Ovary (tissue), 9 donors: Measurements from ENCODE around the gene PLEKHS1. TPM values are rescaled to one million over a fixed set of nuclear protein-coding genes. Genes with fewer than 3 reads are reported as not detected.
"Not testable (repeated sequence)": the region's sequence is repeated elsewhere in the genome, so short reads cannot be mapped to it uniquely, and the experiment has no call there.

Experiments
- DNase-seq, 5 donors: peaks; one replicate each; pipeline ENCODE4 v3.0.0-alpha.2; 2019 to 2020
- H3K27ac ChIP-seq, 2 donors: fragments of 200-600 bp; one replicate each; pipeline versions ENCODE4 v1.5.1 to v1.8.0; 2019 to 2022
- H3K27me3 ChIP-seq: fragments of 200-600 bp; one replicate; pipeline ENCODE4 v1.8.0; 2022
- H3K36me3 ChIP-seq: fragments of 200-600 bp; sonication (generic); one replicate; pipeline ENCODE4 v1.5.1; 2019
- H3K4me1 ChIP-seq: one replicate; pipeline ENCODE4 v1.8.1; 2013; ENCODE audit warnings: mild to moderate bottlenecking, moderate library complexity; ENCODE audit not compliant: insufficient read depth
- H3K4me3 ChIP-seq: fragments of 200-600 bp; sonication (generic); one replicate; pipeline ENCODE4 v1.5.1; 2017
- H3K9me3 ChIP-seq, 2 donors: fragments of 200-600 bp in 1 of 2; sonication (generic) in 1 of 2; one replicate each; pipeline versions ENCODE4 v1.5.1 to v1.8.1; 2013 to 2019; ENCODE audit warnings: mild to moderate bottlenecking in 1 of 2, moderate library complexity in 1 of 2
- CTCF ChIP-seq, 3 donors: fragments of 450-650 bp in 2 of 3; fragments of 200-600 bp in 1 of 3; IDR thresholded peaks; one replicate each; pipeline versions ENCODE4 v1.5.1 to v1.8.0; 2016 to 2022; ENCODE audit warnings: antibody characterized with exemption in 3 of 3, mild to moderate bottlenecking in 1 of 3
- EP300 ChIP-seq: sonication (generic); formaldehyde crosslinking; IDR thresholded peaks from one replicate; pipeline ENCODE4 v1.6.1; 2017; ENCODE audit warnings: antibody characterized with exemption
- POLR2A ChIP-seq: fragments of 450-650 bp; IDR thresholded peaks from one replicate; pipeline ENCODE4 v1.6.1; 2017; ENCODE audit warnings: antibody characterized with exemption, mild to moderate bottlenecking, moderate library complexity
- WGBS, 3 donors: extraction: QIAGEN DNeasy Blood & Tissue Kit in 1 of 3; methylation state at CpG; one replicate each; pipeline versions ENCODE4 v1.1.5 to v1.1.7; 2013 to 2017; 5-methylcytosine and 5-hydroxymethylcytosine counted together
- intact Hi-C, 4 donors: fragments of 100-400 bp; cut with DNase I; formaldehyde crosslinking; loops; one replicate each; pipeline versions ENCODE4 v1.11.0 to v1.15.1; 2022 to 2023
- polyA plus RNA-seq, 2 donors: library from polyadenylated mRNA; stranded (reverse); fragments of 200-250 nt in 1 of 2; fragments of 350-450 nt in 1 of 2; fragmentation: Illumina TruSeq in 1 of 2; extraction: RNeasy Lipid Tissue Mini Kit (QIAGEN cat#74804) in 1 of 2; gene quantifications; one replicate each; pipeline ENCODE4 v1.2.3, GENCODE V29; 2013 to 2014
- total RNA-seq, 7 donors: library from RNA; depleted of rRNA in 2 of 7; stranded (reverse); fragments of >200 nt in 2 of 7; fragmentation: NEBNext Ultra II Directional in 3 of 7; extraction: Animal tissue kit (Norgen Biotek cat#: 25700) in 3 of 7; gene quantifications; one replicate each; pipeline versions ENCODE4 v1.1.0 to v1.2.4, GENCODE V29; 2016 to 2023
- donor health status: DM: no; HTN: no; CAD: no; lungs with moderate emphysema.
- donor health status: DM: no; HTN: no; CAD: no.
- donor health status: Bipolar disorder and iron deficiency.
- donor health status: DM: yes; HTN: yes; CAD: no.
- donor health status: DM: no; HTN: no; CAD: no.
- donor health status: DM: yes; HTN: yes; CAD: no.

The PLEKHS1 gene
- total and polyA plus RNA-seq, 9 donors: 0.01 to 5.7 (median 0.15) TPM; not detected in 2

- Histone ChIP-seq H3K4me1 (no peaks in the 10 kb centered on the region), H3K9me3 (no peaks in the 10 kb centered on the region), H3K36me3 (no peaks in the 10 kb centered on the region), H3K4me3 (no peak overlapping the region), H3K27ac (no peak overlapping the region), H3K27me3 (no peaks in the 10 kb centered on the region)
- intact Hi-C loops: no loop called here
- DNase-seq: no peak
- no peak for TF ChIP-seq EP300
- no peak for TF ChIP-seq CTCF (IDR thresholded peaks at IDR 0.05)
- no peak for TF ChIP-seq POLR2A
- WGBS, 3 donors: 93 to 96% (median 96%) methylated on average over 4 of the region's 4 CpGs
Observed at GRCh38 chr10:113806503-113806902, 55.0 kb downstream of the PLEKHS1 start.

- no peaks in the 10 kb centered on the region for H3K9me3 ChIP-seq
- no peaks in the 10 kb centered on the region for H3K4me1 ChIP-seq
- no peaks in the 10 kb centered on the region for H3K27me3 ChIP-seq
- WGBS, 3 donors: 71 to 81% (median 76%) methylated on average over 3 of the region's 3 CpGs
- no peak for DNase-seq
- TF ChIP-seq EP300: no peak
- no peak overlapping the region for H3K4me3 ChIP-seq
- intact Hi-C loops: no loop called here
- no peak overlapping the region for H3K27ac ChIP-seq
- no peaks in the 10 kb centered on the region for H3K36me3 ChIP-seq
Observed at GRCh38 chr10:113808168-113808567, 56.7 kb downstream of the PLEKHS1 start.

- 76 to 87% (median 84%) methylated on average over 1 of the region's 1 CpG for WGBS, 3 donors
- intact Hi-C loops, H3K27ac ChIP-seq, DNase-seq, H3K4me1 ChIP-seq, H3K27me3 ChIP-seq, H3K4me3 ChIP-seq, H3K36me3 ChIP-seq, H3K9me3 ChIP-seq: not testable (repeated sequence)
Observed at GRCh38 chr10:113814700-113815099, 63.2 kb downstream of the PLEKHS1 start.

- H3K4me1 ChIP-seq: no peaks in the 10 kb centered on the region
- TF ChIP-seq CTCF (IDR thresholded peaks at IDR 0.05): no peak
- TF ChIP-seq POLR2A: no peak
- TF ChIP-seq EP300: no peak
- intact Hi-C loops: no loop called here
- no peak for DNase-seq
- no peaks in the 10 kb centered on the region for H3K36me3 ChIP-seq
- no peak overlapping the region for H3K27ac ChIP-seq
- H3K27me3 ChIP-seq: no peaks in the 10 kb centered on the region
- H3K9me3 ChIP-seq: no peaks in the 10 kb centered on the region
- 84 to 90% (median 87%) methylated on average over 4 of the region's 4 CpGs for WGBS, 3 donors
- no peak overlapping the region for H3K4me3 ChIP-seq
Observed at GRCh38 chr10:113819989-113820388, 68.5 kb downstream of the PLEKHS1 start.

GRCh38 chr10:113820507-113820906 lies 69.0 kb downstream of the PLEKHS1 start:
- H3K27me3 ChIP-seq: no peaks in the 10 kb centered on the region
- no peak overlapping the region for H3K27ac ChIP-seq
- H3K9me3 ChIP-seq: no peaks in the 10 kb centered on the region
- intact Hi-C loops: no loop called here
- WGBS, 3 donors: 55 to 66% (median 62%) methylated on average over 8 of the region's 8 CpGs
- DNase-seq: no peak
- H3K36me3 ChIP-seq: no peaks in the 10 kb centered on the region
- no peak for TF ChIP-seq CTCF (IDR thresholded peaks at IDR 0.05)
- no peak for TF ChIP-seq EP300
- TF ChIP-seq POLR2A: no peak
- H3K4me3 ChIP-seq: no peak overlapping the region
- no peaks in the 10 kb centered on the region for H3K4me1 ChIP-seq

- H3K9me3 ChIP-seq, H3K4me3 ChIP-seq, H3K4me1 ChIP-seq, H3K27ac ChIP-seq, DNase-seq, H3K27me3 ChIP-seq, intact Hi-C loops, H3K36me3 ChIP-seq: not testable (repeated sequence)
- 51 to 88% (median 86%) methylated on average over 3 of the region's 3 CpGs for WGBS, 3 donors
Observed at GRCh38 chr10:113821306-113821705, 69.8 kb downstream of the PLEKHS1 start.
